ENCODE results near the gene TMEM30B. TPM values are rescaled to one million over a fixed set of nuclear protein-coding genes. Genes with fewer than 3 reads are reported as not detected.
"Not testable (repeated sequence)": the region's sequence is repeated elsewhere in the genome, so short reads cannot be mapped to it uniquely, and the experiment has no call there.

The TMEM30B gene
- total RNA-seq, 2 experiments from 2014 or later: 1.4 to 1.6 TPM

GRCh38 chr14:61256826-61257468 lies 24.2 kb downstream of the TMEM30B start:
- ATAC-seq (ENCODE audit: low read depth) (no peak), DNase-seq (no peak)
- peaks cover 3% of the 10 kb centered on the region for H3K4me1 Mint-ChIP-seq
- POLR2A ChIA-PET: no interaction called here
- no peak overlapping the region for H3K4me3 Mint-ChIP-seq
- H3K27me3 Mint-ChIP-seq: peaks cover 57% of the 10 kb centered on the region
- no peaks in the 10 kb centered on the region for H3K36me3 Mint-ChIP-seq
- no peak overlapping the region for H3K27ac Mint-ChIP-seq
- no peaks in the 10 kb centered on the region for H3K9me3 Mint-ChIP-seq

GRCh38 chr14:61255968-61256367 lies 25.2 kb downstream of the TMEM30B start:
- POLR2A ChIA-PET: no interaction called here
- Mint-ChIP-seq H3K4me3 (no peak overlapping the region), H3K9me3 (no peaks in the 10 kb centered on the region), H3K36me3 (no peaks in the 10 kb centered on the region), H3K27me3 (peaks cover 55% of the 10 kb centered on the region), H3K4me1 (peaks cover 3% of the 10 kb centered on the region), H3K27ac (no peak overlapping the region)
- ATAC-seq (ENCODE audit: low read depth) (no peak), DNase-seq (no peak)

DNA sequence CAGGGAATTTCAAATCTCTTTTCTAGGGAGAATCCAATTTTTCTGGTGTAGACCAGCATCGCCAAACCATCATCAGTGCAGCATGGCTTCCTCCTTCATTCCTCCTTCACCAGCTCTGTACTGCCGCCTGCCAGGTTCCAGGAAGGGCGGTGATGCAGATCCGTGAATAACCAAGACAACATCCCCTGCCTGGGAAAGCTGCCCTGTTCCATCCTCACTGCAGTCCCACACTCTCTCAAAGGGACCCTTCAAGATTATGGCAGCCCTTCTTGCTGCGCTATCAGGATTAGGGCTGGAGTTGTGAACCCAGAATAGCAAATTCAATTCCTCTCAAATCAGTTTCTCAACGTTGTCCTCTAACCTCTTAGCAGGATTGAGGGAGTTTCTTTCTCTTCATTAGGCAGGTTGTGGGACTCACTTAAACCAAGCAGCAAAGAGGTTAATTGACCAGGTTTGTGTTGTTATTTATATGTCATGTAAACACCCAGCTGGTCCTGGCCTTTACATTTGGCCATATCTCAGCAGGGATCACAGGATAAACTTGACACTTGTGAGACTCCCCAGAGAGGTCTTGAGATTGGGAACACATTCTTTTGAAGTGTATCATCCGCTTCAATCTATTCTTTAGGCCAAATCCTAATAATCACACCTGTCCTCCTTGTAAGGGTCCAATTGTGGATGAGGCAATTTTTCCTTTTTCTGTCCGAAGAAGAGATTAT lies 26.2 kb downstream of the TMEM30B start:
- DNase-seq (no peak), ATAC-seq (ENCODE audit: low read depth) (no peak)
- no peaks in the 10 kb centered on the region for H3K9me3 Mint-ChIP-seq
- H3K4me1 Mint-ChIP-seq: peaks cover 3% of the 10 kb centered on the region
- H3K36me3 Mint-ChIP-seq: no peaks in the 10 kb centered on the region
- POLR2A ChIA-PET: no interaction called here
- H3K27me3 Mint-ChIP-seq: peaks cover 56% of the 10 kb centered on the region
- no peak overlapping the region for H3K27ac Mint-ChIP-seq
- H3K4me3 Mint-ChIP-seq: no peak overlapping the region

DNA sequence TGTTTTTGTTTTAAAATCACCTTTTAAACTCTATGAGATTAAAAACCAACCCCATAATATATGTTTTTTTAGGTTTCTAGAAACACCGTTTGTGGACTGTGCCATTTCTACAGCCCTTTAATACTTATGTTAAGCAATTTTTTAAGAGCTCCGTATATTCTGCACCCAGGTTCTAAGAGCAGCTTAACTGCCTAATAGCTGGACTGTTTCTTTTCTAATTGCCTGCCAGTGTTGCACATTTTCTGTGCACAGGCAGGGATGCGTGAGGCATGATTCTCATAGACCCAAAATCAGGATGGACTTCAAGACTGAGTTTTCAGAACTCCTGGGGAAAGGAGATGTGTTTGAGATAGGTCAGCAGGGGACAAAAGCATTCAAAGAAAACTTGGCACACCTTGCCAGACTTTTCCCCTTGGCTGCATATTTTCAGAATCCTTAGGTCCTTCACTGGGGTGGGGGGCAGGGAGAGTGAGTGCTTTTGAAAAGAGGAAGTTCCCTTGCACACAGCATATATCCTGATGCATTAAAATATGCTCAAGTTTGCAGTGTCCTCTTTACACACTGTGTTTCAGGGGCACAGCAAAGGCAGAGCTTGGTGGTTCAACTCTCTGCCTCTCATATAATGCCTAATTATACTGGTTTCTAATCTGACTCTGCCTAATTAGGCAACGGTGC lies 27.9 kb downstream of the TMEM30B start:
- Mint-ChIP-seq H3K4me1 (peaks cover 5% of the 10 kb centered on the region), H3K9me3 (no peaks in the 10 kb centered on the region), H3K36me3 (no peaks in the 10 kb centered on the region), H3K4me3 (no peak overlapping the region), H3K27me3 (peaks cover 43% of the 10 kb centered on the region), H3K27ac (no peak overlapping the region)
- DNase-seq: no peak
- POLR2A ChIA-PET: interaction anchor here (0.5 kb wide), 1 partner anchor 628 kb away, joined by 3 read pairs; no protein-coding TSS in a partner anchor
- ATAC-seq (ENCODE audit: low read depth): no peak

DNA sequence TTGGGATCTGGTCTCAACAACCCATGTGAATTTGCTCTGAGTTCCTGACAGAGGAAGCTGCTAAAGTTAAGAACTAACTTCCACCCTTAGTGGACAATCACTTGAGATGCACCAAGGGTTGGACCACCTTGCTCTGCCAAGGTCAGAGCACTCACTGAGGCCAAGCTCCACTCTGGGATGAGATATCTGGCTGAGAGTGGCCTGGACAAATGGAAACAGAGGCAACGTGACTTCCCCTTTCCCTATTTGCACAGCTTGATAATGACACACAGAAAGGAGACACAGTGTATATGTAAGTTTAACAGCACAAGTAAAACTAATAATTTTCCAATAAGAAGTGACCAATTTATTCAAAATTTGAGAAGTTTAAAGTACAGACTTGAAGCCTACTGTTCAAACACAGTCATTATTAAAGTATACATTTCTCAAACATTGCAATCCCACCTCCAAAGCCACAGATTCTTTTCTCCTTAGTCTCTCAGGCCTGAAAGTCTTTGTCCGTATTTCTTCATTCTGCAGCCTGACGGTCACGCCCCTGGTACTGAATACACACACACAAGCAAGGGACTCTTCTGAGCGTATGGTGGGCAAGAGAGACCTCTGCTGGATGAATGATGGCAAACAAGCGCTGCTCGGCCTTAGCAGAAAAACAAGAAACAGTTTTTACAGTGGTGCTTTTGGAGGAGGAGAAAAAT lies 28.6 kb downstream of the TMEM30B start:
- peaks cover 11% of the 10 kb centered on the region for H3K4me1 Mint-ChIP-seq
- H3K9me3 Mint-ChIP-seq: no peaks in the 10 kb centered on the region
- H3K4me3 Mint-ChIP-seq: no peak overlapping the region
- peaks cover 40% of the 10 kb centered on the region for H3K27me3 Mint-ChIP-seq
- ATAC-seq (ENCODE audit: low read depth): peak; percentile 84
- POLR2A ChIA-PET: no interaction called here
- no peaks in the 10 kb centered on the region for H3K36me3 Mint-ChIP-seq
- DNase-seq: peak; percentile 45
- H3K27ac Mint-ChIP-seq: no peak overlapping the region

- H3K9me3 Mint-ChIP-seq: no peaks in the 10 kb centered on the region
- peaks cover 22% of the 10 kb centered on the region for H3K27me3 Mint-ChIP-seq
- H3K4me3 Mint-ChIP-seq: no peak overlapping the region
- POLR2A ChIA-PET: no interaction called here
- ATAC-seq (ENCODE audit: low read depth) (no peak), DNase-seq (no peak)
- H3K4me1 Mint-ChIP-seq: peaks cover 11% of the 10 kb centered on the region
- no peak overlapping the region for H3K27ac Mint-ChIP-seq
- H3K36me3 Mint-ChIP-seq: no peaks in the 10 kb centered on the region
These were observed 31.1 kb downstream of the TMEM30B start for GRCh38 chr14:61250063-61250462.

DNA sequence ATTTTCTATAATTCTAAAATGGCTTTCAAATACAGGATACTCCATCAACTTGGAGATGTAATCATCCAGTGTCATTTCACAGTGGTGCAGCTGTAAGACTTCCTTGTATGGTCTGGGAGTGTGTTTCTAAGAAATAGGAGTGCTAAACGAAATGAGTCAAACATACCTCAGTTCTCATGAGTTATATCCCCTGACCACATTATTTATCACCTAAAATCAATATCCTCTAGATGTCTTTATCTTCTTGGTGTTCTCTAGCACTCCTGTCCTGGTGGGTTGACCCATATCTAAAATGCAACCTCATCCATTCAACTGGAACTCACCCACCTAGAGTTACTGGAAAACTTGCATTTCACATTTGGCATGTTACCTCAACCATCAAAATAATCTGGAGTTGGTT lies 33.2 kb downstream of the TMEM30B start:
- Mint-ChIP-seq H3K9me3 (no peaks in the 10 kb centered on the region), H3K4me1 (peaks cover 11% of the 10 kb centered on the region), H3K27me3 (peaks cover 15% of the 10 kb centered on the region), H3K27ac (no peak overlapping the region), H3K4me3 (no peak overlapping the region), H3K36me3 (no peaks in the 10 kb centered on the region)
- DNase-seq (no peak), ATAC-seq (ENCODE audit: low read depth) (peak; percentile 80)
- POLR2A ChIA-PET: interaction anchor here (0.6 kb wide), 1 partner anchor 868 kb away, joined by 3 read pairs; no protein-coding TSS in a partner anchor

DNA sequence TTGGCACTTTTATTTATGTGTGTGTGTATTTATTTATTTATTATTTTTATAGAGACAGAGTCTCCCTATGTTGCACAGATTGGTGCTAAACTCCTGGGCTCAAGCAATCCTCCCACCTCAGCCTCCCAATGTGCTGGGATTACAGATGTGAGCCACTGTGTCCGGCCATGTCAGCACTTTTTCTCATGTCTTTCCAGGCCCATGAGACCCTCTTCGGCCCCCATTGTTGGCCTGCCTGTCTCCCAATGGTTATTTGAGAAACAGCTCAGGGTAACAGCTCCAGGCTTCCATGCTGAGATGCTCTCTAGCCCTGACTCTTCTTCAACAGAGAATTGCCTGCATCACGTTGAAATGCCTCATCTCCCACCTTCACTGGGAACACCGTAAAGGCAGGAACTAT lies 34.4 kb downstream of the TMEM30B start:
- Mint-ChIP-seq H3K4me1 (peaks cover 8% of the 10 kb centered on the region), H3K9me3 (peaks cover under 1% of the 10 kb centered on the region), H3K27me3 (peaks cover 8% of the 10 kb centered on the region), H3K36me3 (no peaks in the 10 kb centered on the region), H3K27ac (no peak overlapping the region), H3K4me3 (no peak overlapping the region)
- ATAC-seq (ENCODE audit: low read depth): no peak
- POLR2A ChIA-PET: no interaction called here
- DNase-seq: no peak

GRCh38 chr14:61244009-61244408 lies 37.1 kb downstream of the TMEM30B start:
- POLR2A ChIA-PET: no interaction called here
- Mint-ChIP-seq H3K36me3 (peaks cover 2% of the 10 kb centered on the region), H3K4me3 (no peak overlapping the region), H3K4me1 (peaks cover 8% of the 10 kb centered on the region), H3K9me3 (peaks cover 12% of the 10 kb centered on the region), H3K27ac (no peak overlapping the region), H3K27me3 (peaks cover 3% of the 10 kb centered on the region)
- DNase-seq (no peak), ATAC-seq (ENCODE audit: low read depth) (no peak)

- peaks cover 12% of the 10 kb centered on the region for H3K9me3 Mint-ChIP-seq
- H3K36me3 Mint-ChIP-seq: peaks cover 2% of the 10 kb centered on the region
- H3K4me3 Mint-ChIP-seq: no peak overlapping the region
- no peaks in the 10 kb centered on the region for H3K4me1 Mint-ChIP-seq
- POLR2A ChIA-PET: no interaction called here
- DNase-seq (no peak), ATAC-seq (ENCODE audit: low read depth) (no peak)
- no peak overlapping the region for H3K27ac Mint-ChIP-seq
- H3K27me3 Mint-ChIP-seq: peaks cover 3% of the 10 kb centered on the region
These were observed 40.9 kb downstream of the TMEM30B start for GRCh38 chr14:61240206-61240605.

- H3K27me3 Mint-ChIP-seq; H3K36me3 Mint-ChIP-seq; DNase-seq; POLR2A ChIA-PET; H3K4me3 Mint-ChIP-seq; ATAC-seq (ENCODE audit: low read depth); H3K27ac Mint-ChIP-seq; H3K4me1 Mint-ChIP-seq: not testable (repeated sequence)
- H3K9me3 Mint-ChIP-seq: peaks cover 12% of the 10 kb centered on the region
These were observed 41.9 kb downstream of the TMEM30B start for GRCh38 chr14:61239285-61239684.

- POLR2A ChIA-PET: no interaction called here
- Mint-ChIP-seq H3K4me3 (no peak overlapping the region), H3K4me1 (no peaks in the 10 kb centered on the region), H3K36me3 (peaks cover 2% of the 10 kb centered on the region), H3K27me3 (peaks cover 9% of the 10 kb centered on the region), H3K27ac (no peak overlapping the region), H3K9me3 (peaks cover 12% of the 10 kb centered on the region)
- ATAC-seq (ENCODE audit: low read depth): no peak
- no peak for DNase-seq
These were observed 42.4 kb downstream of the TMEM30B start for GRCh38 chr14:61238611-61239245.
